ENCODE data around the gene COL5A1.

The COL5A1 gene

DNA sequence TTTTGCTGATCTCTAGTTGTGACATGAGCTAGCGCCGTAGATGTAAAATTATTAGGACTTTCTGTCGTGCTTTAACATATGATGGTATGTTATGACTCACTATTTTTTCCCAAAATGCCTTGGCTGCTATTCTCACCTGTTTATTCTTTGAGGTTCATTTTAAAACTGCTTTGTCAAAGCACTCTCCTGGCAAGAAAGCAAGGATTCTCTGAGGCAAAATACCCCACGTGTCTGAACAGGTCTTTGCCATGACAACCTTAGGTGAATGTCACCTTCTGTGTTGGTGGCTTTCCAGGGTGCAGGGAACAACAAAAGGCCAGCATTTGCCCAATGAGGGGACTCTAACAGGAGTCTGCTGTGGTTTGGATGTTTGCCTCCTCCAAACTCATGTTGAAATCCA is 30.6 kb upstream of the COL5A1 start:
- no peaks in the 10 kb centered on the region for H3F3A ChIP-seq (ENCODE audit: insufficient read depth, low read length)
- TF ChIP-seq, protein P1, sequence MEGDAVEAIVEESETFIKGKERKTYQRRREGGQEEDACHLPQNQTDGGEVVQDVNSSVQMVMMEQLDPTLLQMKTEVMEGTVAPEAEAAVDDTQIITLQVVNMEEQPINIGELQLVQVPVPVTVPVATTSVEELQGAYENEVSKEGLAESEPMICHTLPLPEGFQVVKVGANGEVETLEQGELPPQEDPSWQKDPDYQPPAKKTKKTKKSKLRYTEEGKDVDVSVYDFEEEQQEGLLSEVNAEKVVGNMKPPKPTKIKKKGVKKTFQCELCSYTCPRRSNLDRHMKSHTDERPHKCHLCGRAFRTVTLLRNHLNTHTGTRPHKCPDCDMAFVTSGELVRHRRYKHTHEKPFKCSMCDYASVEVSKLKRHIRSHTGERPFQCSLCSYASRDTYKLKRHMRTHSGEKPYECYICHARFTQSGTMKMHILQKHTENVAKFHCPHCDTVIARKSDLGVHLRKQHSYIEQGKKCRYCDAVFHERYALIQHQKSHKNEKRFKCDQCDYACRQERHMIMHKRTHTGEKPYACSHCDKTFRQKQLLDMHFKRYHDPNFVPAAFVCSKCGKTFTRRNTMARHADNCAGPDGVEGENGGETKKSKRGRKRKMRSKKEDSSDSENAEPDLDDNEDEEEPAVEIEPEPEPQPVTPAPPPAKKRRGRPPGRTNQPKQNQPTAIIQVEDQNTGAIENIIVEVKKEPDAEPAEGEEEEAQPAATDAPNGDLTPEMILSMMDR (IDR thresholded peaks at IDR 0.05; ENCODE audit: low read length) = no peak
- TF ChIP-seq EZH2 (IDR thresholded peaks at IDR 0.05; ENCODE audit: borderline replicate concordance, low read length) = no peak
- no peak overlapping the region for H3K27ac ChIP-seq (ENCODE audit: low read depth, low read length, poor library complexity, severe bottlenecking)
- H3K36me3 ChIP-seq (ENCODE audit: insufficient read depth, low read length) = no peaks in the 10 kb centered on the region
- no peaks in the 10 kb centered on the region for H4K20me1 ChIP-seq (ENCODE audit: insufficient read depth, low read length)
- H2AFZ ChIP-seq (ENCODE audit: low read length) = no peak overlapping the region
- no peaks in the 10 kb centered on the region for H3K79me2 ChIP-seq (ENCODE audit: insufficient read depth, low read length)
- H3K4me2 ChIP-seq (ENCODE audit: low read length) = no peak overlapping the region
- H3K9me2 ChIP-seq (ENCODE audit: low read depth, low read length) = no peaks in the 10 kb centered on the region
- no peaks in the 10 kb centered on the region for H3K4me1 ChIP-seq (ENCODE audit: insufficient read depth, low read length, severe bottlenecking)
- H3K4me3 ChIP-seq (ENCODE audit: low read depth, low read length, poor library complexity, severe bottlenecking) = no peak overlapping the region
- H3K27me3 ChIP-seq (ENCODE audit: insufficient read depth, low read length) = peaks cover 4% of the 10 kb centered on the region; the same call in 1 of the 2 replicates
- peaks cover 10% of the 10 kb centered on the region; the same call in 1 of the 2 replicates for H3K9me3 ChIP-seq (ENCODE audit: low read length)
- H3K9ac ChIP-seq (ENCODE audit: low read length) = no peak overlapping the region

DNA sequence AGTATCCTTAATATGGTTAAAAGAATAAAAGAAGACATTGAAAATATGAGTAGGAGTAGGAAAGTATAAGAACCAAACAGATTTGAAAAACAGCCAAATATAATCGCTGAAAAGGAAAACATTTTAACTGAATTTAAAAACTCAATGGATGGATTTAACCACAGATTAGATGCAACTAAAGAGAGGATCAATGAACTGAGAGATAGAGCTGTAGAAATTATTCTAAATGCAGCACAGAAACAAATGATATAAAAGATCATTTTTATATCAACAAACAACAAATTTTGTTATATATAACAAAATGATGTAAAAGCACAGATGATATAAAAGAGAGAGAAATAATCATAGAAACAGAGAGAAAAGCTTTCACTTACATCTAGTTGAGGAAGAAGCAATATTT is 29.3 kb upstream of the COL5A1 start:
- Histone ChIP-seq H3K27me3 (ENCODE audit: insufficient read depth, low read length) (peaks cover 4% of the 10 kb centered on the region; the same call in 1 of the 2 replicates), H3K79me2 (ENCODE audit: insufficient read depth, low read length) (no peaks in the 10 kb centered on the region), H3F3A (ENCODE audit: insufficient read depth, low read length) (no peaks in the 10 kb centered on the region), H3K27ac (ENCODE audit: low read depth, low read length, poor library complexity, severe bottlenecking) (no peak overlapping the region), H2AFZ (ENCODE audit: low read length) (no peak overlapping the region), H3K9ac (ENCODE audit: low read length) (no peak overlapping the region), H3K4me1 (ENCODE audit: insufficient read depth, low read length, severe bottlenecking) (no peaks in the 10 kb centered on the region), H3K9me3 (ENCODE audit: low read length) (peaks cover 10% of the 10 kb centered on the region; the same call in 1 of the 2 replicates), H3K4me3 (ENCODE audit: low read depth, low read length, poor library complexity, severe bottlenecking) (no peak overlapping the region), H4K20me1 (ENCODE audit: insufficient read depth, low read length) (no peaks in the 10 kb centered on the region), H3K9me2 (ENCODE audit: low read depth, low read length) (no peaks in the 10 kb centered on the region), H3K4me2 (ENCODE audit: low read length) (no peak overlapping the region), H3K36me3 (ENCODE audit: insufficient read depth, low read length) (no peaks in the 10 kb centered on the region)
- TF ChIP-seq EZH2 (IDR thresholded peaks at IDR 0.05; ENCODE audit: borderline replicate concordance, low read length) = no peak
- TF ChIP-seq, protein P1 (IDR thresholded peaks at IDR 0.05; ENCODE audit: low read length) = no peak

DNA sequence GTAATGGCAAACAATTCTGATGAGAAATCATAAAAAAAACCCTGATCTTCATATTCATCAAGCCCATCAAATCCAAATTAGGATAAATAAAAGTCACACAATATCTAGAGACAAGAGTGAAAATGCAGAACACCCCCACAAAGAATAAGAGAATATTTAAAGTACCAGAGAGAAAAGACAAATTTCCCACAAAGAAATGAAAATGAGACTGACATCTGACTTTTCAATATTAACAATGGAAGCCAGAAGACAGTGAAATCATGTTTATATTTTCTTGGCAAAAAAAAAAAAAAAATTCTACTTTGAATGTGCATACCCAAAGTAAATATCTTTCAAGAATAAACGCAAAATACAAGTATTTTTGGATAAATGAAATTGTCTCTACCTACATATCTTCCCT is 28.9 kb upstream of the COL5A1 start:
- H3K36me3 ChIP-seq (ENCODE audit: insufficient read depth, low read length) = no peaks in the 10 kb centered on the region
- no peak overlapping the region for H3K4me2 ChIP-seq (ENCODE audit: low read length)
- peaks cover 4% of the 10 kb centered on the region; the same call in 1 of the 2 replicates for H3K27me3 ChIP-seq (ENCODE audit: insufficient read depth, low read length)
- H3K9me3 ChIP-seq (ENCODE audit: low read length) = peaks cover 10% of the 10 kb centered on the region; the same call in 1 of the 2 replicates
- H3K9me2 ChIP-seq (ENCODE audit: low read depth, low read length) = no peaks in the 10 kb centered on the region
- no peaks in the 10 kb centered on the region for H4K20me1 ChIP-seq (ENCODE audit: insufficient read depth, low read length)
- H3K27ac ChIP-seq (ENCODE audit: low read depth, low read length, poor library complexity, severe bottlenecking) = no peak overlapping the region
- no peaks in the 10 kb centered on the region for H3K79me2 ChIP-seq (ENCODE audit: insufficient read depth, low read length)
- no peaks in the 10 kb centered on the region for H3K4me1 ChIP-seq (ENCODE audit: insufficient read depth, low read length, severe bottlenecking)
- H3K9ac ChIP-seq (ENCODE audit: low read length) = no peak overlapping the region
- no peak overlapping the region for H3K4me3 ChIP-seq (ENCODE audit: low read depth, low read length, poor library complexity, severe bottlenecking)
- TF ChIP-seq, protein P1 (IDR thresholded peaks at IDR 0.05; ENCODE audit: low read length) = no peak
- no peak for TF ChIP-seq EZH2 (IDR thresholded peaks at IDR 0.05; ENCODE audit: borderline replicate concordance, low read length)
- H3F3A ChIP-seq (ENCODE audit: insufficient read depth, low read length) = no peaks in the 10 kb centered on the region
- H2AFZ ChIP-seq (ENCODE audit: low read length) = no peak overlapping the region

Measured in OCI-LY1 (cell line).